ENCODE measurements around the gene TMCC3. TPM values are rescaled to one million over a fixed set of nuclear protein-coding genes. Genes with fewer than 3 reads are reported as not detected.
"Not testable (repeated sequence)": the region's sequence is repeated elsewhere in the genome, so short reads cannot be mapped to it uniquely, and the experiment has no call there.

TMCC3 gene
- total RNA-seq, 1 experiment from 2014 or later, result 0.92 TPM

DNA sequence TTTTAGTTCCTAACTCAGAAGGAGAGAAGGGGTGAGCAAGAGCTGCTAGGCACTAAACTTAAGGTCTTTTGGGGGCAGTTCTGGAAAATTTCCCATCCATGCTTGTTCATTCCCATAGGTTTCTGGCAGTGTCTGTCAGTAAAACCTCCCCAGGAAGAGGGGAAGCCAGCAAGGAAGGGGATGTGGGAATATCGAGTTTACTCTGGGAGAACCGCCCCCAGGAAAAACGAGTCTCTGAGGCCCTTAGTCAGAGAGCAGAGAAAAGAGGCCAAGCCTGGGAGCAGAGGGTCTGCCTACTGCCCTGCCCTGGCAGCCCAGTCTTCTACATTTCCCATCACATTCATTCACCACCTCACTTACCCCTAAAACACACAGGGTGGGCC lies 55.9 kb downstream of the TMCC3 start:
- no peak for TF ChIP-seq POLR2AphosphoS5 (IDR thresholded peaks at IDR 0.05; ENCODE audit: low read depth, low read length)
- TF ChIP-seq TCF7L2 (IDR thresholded peaks at IDR 0.05; ENCODE audit: low read depth, low read length), result no peak
- TF ChIP-seq SIN3A (IDR thresholded peaks at IDR 0.05; ENCODE audit: borderline replicate concordance, insufficient read depth, low read depth, low read length), result no peak
- TF ChIP-seq CTCF (IDR thresholded peaks at IDR 0.05), result no peak
- no peak for TF ChIP-seq REST (IDR thresholded peaks at IDR 0.05; ENCODE audit: insufficient read depth in 1 of 2, low read depth in 2 of 2, low read length in 1 of 2)
- no peaks in the 10 kb centered on the region for H3K4me1 ChIP-seq (ENCODE audit: control insufficient read depth, insufficient read depth, low read length)
- BruUV-seq (replicated peaks), result no TSS peak
- H3K36me3 ChIP-seq (ENCODE audit: control insufficient read depth, insufficient read depth, low read length), result no peaks in the 10 kb centered on the region
- ChIA-PET POLR2A (no interaction called here), CTCF (no interaction called here)
- in situ Hi-C loops (cut with HindIII; ENCODE audit: low pct_unique_long_range_greater_than_20kb, low sequenced_read_pairs), result no loop called here
- H3K9me3 ChIP-seq (ENCODE audit: control insufficient read depth, insufficient read depth, low read depth, low read length), result no peaks in the 10 kb centered on the region
- no peak for DNase-seq (ENCODE audit: low read depth, low spot score)
- intact Hi-C loops (cut with micrococcal nuclease; ENCODE audit: unreplicated experiment), result no loop called here
- peaks cover 3% of the 10 kb centered on the region; the same call in 1 of the 2 replicates for H3K27me3 ChIP-seq (ENCODE audit: control insufficient read depth, insufficient read depth, low read length)
- ATAC-seq, result no peak
- no peak overlapping the region for H3K4me3 ChIP-seq (ENCODE audit: low read depth in 2 of 2, low read length in 2 of 2)
- no peak overlapping the region for H3K27ac ChIP-seq (ENCODE audit: low read length)

- no peak overlapping the region for H3K4me3 ChIP-seq (ENCODE audit: low read depth in 2 of 2, low read length in 2 of 2)
- intact Hi-C loops (cut with micrococcal nuclease; ENCODE audit: unreplicated experiment) (no loop called here), in situ Hi-C loops (cut with HindIII; ENCODE audit: low pct_unique_long_range_greater_than_20kb, low sequenced_read_pairs) (no loop called here)
- ATAC-seq (no peak), DNase-seq (ENCODE audit: low read depth, low spot score) (no peak)
- H3K36me3 ChIP-seq (ENCODE audit: control insufficient read depth, insufficient read depth, low read length), result no peaks in the 10 kb centered on the region
- H3K9me3 ChIP-seq (ENCODE audit: control insufficient read depth, insufficient read depth, low read depth, low read length), result no peaks in the 10 kb centered on the region
- POLR2A ChIA-PET, result no interaction called here
- peaks cover 3% of the 10 kb centered on the region; the same call in 1 of the 2 replicates for H3K27me3 ChIP-seq (ENCODE audit: control insufficient read depth, insufficient read depth, low read length)
- no peak overlapping the region for H3K27ac ChIP-seq (ENCODE audit: low read length)
- H3K4me1 ChIP-seq (ENCODE audit: control insufficient read depth, insufficient read depth, low read length), result no peaks in the 10 kb centered on the region
- TF ChIP-seq CTCF (IDR thresholded peaks at IDR 0.05), result no peak
- TF ChIP-seq REST (IDR thresholded peaks at IDR 0.05; ENCODE audit: insufficient read depth in 1 of 2, low read depth in 2 of 2, low read length in 1 of 2), result no peak
- no peak for TF ChIP-seq TCF7L2 (IDR thresholded peaks at IDR 0.05; ENCODE audit: low read depth, low read length)
- no peak for TF ChIP-seq SIN3A (IDR thresholded peaks at IDR 0.05; ENCODE audit: borderline replicate concordance, insufficient read depth, low read depth, low read length)
- no peak for TF ChIP-seq POLR2AphosphoS5 (IDR thresholded peaks at IDR 0.05; ENCODE audit: low read depth, low read length)
- BruUV-seq (replicated peaks), result no TSS peak
- CTCF ChIA-PET, result no interaction called here
These were observed 56.4 kb downstream of the TMCC3 start for GRCh38 chr12:94593822-94594442.

- H3K27ac ChIP-seq (ENCODE audit: low read length); H3K4me1 ChIP-seq (ENCODE audit: control insufficient read depth, insufficient read depth, low read length); POLR2A ChIA-PET; H3K36me3 ChIP-seq (ENCODE audit: control insufficient read depth, insufficient read depth, low read length); CTCF ChIA-PET; ATAC-seq; DNase-seq (ENCODE audit: low read depth, low spot score); H3K27me3 ChIP-seq (ENCODE audit: control insufficient read depth, insufficient read depth, low read length); H3K9me3 ChIP-seq (ENCODE audit: control insufficient read depth, insufficient read depth, low read depth, low read length); H3K4me3 ChIP-seq (ENCODE audit: low read depth in 2 of 2, low read length in 2 of 2); intact Hi-C loops (cut with micrococcal nuclease; ENCODE audit: unreplicated experiment); in situ Hi-C loops (cut with HindIII; ENCODE audit: low pct_unique_long_range_greater_than_20kb, low sequenced_read_pairs); BruUV-seq (replicated peaks): not testable (repeated sequence)
These were observed 57.6 kb downstream of the TMCC3 start for GRCh38 chr12:94592723-94593122.

All from Panc1 (cell line).